Measurements from ENCODE around the gene SOCS3.

The SOCS3 gene

DNA sequence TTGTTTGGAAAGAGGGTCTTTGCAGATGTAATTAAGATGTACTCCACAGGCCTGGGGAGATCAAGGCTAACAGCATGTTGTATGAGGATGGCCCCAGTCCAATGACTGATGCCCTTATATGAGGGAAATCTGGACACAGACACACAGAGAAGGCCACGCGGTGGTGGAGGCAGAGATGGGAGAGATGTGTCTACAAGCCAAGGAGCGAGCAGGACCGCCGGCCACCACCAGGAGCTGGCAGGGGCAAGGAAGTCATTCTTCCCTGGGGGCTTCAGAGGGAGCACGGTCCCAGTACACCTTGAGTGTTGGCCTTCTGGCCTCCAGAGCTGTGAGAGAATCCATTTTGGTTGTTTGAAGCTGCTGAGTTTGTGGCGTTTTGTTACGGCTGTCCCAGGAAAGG is 14.7 kb downstream of the SOCS3 start:
- TF ChIP-seq GATA2 (IDR thresholded peaks at IDR 0.05; ENCODE audit: low read depth, low read length) (no peak), GATA3 (IDR thresholded peaks at IDR 0.05; ENCODE audit: low read depth, low read length) (no peak)

GRCh38 chr17:78344666-78345065 is 15.2 kb downstream of the SOCS3 start:
- TF ChIP-seq GATA3 (IDR thresholded peaks at IDR 0.05; ENCODE audit: low read depth, low read length) (no peak), GATA2 (IDR thresholded peaks at IDR 0.05; ENCODE audit: low read depth, low read length) (no peak)

- TF ChIP-seq GATA3 (IDR thresholded peaks at IDR 0.05; ENCODE audit: low read depth, low read length) (no peak), GATA2 (IDR thresholded peaks at IDR 0.05; ENCODE audit: low read depth, low read length) (no peak)
These were observed 16.2 kb downstream of the SOCS3 start for GRCh38 chr17:78343543-78344201.

DNA sequence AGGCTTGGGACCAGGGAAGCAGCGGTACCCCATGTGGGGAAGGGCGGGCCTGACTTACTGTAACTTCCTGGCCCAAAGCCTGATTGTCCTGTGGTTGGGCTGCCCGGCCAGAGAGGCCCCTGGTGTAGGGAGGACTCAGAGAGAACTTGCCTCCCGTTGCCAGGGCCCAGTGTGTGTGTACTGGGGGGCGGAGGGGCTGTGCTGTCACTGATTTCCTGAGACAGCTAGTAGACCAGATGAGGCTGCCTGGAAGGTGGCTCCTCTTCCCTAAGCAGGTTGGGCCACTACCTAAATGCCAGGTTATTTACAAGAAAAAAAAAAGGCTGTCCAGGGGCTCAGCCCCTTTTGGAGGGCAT is 16.7 kb downstream of the SOCS3 start:
- TF ChIP-seq GATA3 (IDR thresholded peaks at IDR 0.05; ENCODE audit: low read depth, low read length) (no peak), GATA2 (IDR thresholded peaks at IDR 0.05; ENCODE audit: low read depth, low read length) (no peak)

- TF ChIP-seq GATA2 (IDR thresholded peaks at IDR 0.05; ENCODE audit: low read depth, low read length) (no peak), GATA3 (IDR thresholded peaks at IDR 0.05; ENCODE audit: low read depth, low read length) (no peak)
These were observed 17.3 kb downstream of the SOCS3 start for GRCh38 chr17:78342449-78343186.

GRCh38 chr17:78341559-78342448 is 18.1 kb downstream of the SOCS3 start:
- TF ChIP-seq GATA3 (IDR thresholded peaks at IDR 0.05; ENCODE audit: low read depth, low read length): no peak
- TF ChIP-seq GATA2 (IDR thresholded peaks at IDR 0.05; ENCODE audit: low read depth, low read length): no peak

- TF ChIP-seq GATA2 (IDR thresholded peaks at IDR 0.05; ENCODE audit: low read depth, low read length) (no peak), GATA3 (IDR thresholded peaks at IDR 0.05; ENCODE audit: low read depth, low read length) (no peak)
These were observed 19.5 kb downstream of the SOCS3 start for GRCh38 chr17:78340183-78340955.

- TF ChIP-seq GATA3 (IDR thresholded peaks at IDR 0.05; ENCODE audit: low read depth, low read length) (no peak), GATA2 (IDR thresholded peaks at IDR 0.05; ENCODE audit: low read depth, low read length) (no peak)
These were observed 21.2 kb downstream of the SOCS3 start for GRCh38 chr17:78338486-78339259.

DNA sequence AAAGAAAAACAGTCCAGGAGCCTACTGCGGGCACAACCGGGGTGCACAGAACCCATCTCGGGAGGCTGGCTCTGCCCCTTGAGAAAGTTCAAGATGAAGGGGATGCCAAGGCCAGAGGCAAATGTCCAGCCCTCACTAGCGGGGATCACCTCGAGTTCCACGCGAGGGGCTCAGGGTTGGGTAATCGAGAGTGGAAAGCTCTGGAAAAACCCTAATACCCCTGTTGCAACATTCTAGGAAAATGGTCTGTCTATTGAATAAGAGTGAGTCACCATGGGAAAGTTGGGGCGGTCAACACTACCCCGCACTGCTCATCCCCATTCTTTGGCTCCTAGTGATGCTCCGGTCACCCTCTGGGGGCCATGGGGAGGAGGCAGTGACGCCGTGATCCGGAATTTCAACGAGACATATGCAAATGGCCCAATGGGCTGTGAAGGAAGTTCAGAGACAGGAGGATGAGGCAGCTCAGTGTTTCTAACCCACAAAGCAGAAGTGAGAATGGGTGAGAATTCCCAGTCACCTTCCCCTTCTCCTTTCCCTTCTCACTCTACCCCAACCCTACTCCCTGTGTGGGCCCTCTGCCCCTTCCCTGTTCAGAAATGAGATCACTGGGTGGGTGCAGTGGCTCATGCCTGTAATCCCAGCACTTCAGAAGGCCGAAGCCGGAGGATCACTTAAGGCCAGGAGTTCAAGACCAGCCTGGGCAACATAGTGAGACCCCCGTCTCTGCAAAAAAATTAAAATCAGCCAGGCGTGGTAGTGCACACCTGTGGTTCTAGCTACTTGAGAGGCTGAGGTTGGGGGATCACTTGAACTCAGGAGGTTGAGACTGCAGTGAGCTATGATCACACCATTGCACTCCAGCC is 22.4 kb downstream of the SOCS3 start:
- TF ChIP-seq GATA3 (IDR thresholded peaks at IDR 0.05; ENCODE audit: low read depth, low read length): no peak
- TF ChIP-seq GATA2 (IDR thresholded peaks at IDR 0.05; ENCODE audit: low read depth, low read length): no peak

DNA sequence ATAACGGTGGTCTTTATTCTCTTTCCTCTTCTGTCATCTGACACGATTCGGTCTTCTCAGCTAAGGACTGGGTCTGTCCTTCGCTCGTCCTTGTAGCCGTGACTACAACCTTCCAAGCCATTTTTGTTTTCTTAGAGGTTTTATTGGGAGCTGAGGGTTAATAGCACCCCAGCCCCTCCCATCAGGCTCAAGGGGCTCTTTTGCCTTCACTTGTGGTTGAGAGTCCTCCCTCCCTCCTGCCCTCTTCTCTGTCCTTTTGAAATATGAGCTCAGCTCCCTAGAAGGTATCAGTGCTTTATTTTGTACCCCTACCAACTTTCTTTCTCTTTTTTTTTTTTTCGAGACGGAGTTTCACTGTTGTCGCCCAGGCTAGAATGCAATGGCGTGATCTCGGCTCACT is 24.7 kb downstream of the SOCS3 start:
- TF ChIP-seq GATA2 (IDR thresholded peaks at IDR 0.05; ENCODE audit: low read depth, low read length) (no peak), GATA3 (IDR thresholded peaks at IDR 0.05; ENCODE audit: low read depth, low read length) (no peak)

GRCh38 chr17:78332991-78333390 is 26.9 kb downstream of the SOCS3 start:
- TF ChIP-seq GATA2 (IDR thresholded peaks at IDR 0.05; ENCODE audit: low read depth, low read length): no peak
- TF ChIP-seq GATA3 (IDR thresholded peaks at IDR 0.05; ENCODE audit: low read depth, low read length): no peak

GRCh38 chr17:78330570-78331224 is 29.2 kb downstream of the SOCS3 start:
- no peak for TF ChIP-seq GATA2 (IDR thresholded peaks at IDR 0.05; ENCODE audit: low read depth, low read length)
- no peak for TF ChIP-seq GATA3 (IDR thresholded peaks at IDR 0.05; ENCODE audit: low read depth, low read length)

All from SH-SY5Y (cell line).